ENCODE measurements around the gene GIGYF2. TPM values are rescaled to one million over a fixed set of nuclear protein-coding genes. Genes with fewer than 3 reads are reported as not detected.
"Not testable (repeated sequence)": the region's sequence is repeated elsewhere in the genome, so short reads cannot be mapped to it uniquely, and the experiment has no call there.

Gene GIGYF2
- total RNA-seq, 1 experiment from 2014 or later: 58.0 TPM

DNA sequence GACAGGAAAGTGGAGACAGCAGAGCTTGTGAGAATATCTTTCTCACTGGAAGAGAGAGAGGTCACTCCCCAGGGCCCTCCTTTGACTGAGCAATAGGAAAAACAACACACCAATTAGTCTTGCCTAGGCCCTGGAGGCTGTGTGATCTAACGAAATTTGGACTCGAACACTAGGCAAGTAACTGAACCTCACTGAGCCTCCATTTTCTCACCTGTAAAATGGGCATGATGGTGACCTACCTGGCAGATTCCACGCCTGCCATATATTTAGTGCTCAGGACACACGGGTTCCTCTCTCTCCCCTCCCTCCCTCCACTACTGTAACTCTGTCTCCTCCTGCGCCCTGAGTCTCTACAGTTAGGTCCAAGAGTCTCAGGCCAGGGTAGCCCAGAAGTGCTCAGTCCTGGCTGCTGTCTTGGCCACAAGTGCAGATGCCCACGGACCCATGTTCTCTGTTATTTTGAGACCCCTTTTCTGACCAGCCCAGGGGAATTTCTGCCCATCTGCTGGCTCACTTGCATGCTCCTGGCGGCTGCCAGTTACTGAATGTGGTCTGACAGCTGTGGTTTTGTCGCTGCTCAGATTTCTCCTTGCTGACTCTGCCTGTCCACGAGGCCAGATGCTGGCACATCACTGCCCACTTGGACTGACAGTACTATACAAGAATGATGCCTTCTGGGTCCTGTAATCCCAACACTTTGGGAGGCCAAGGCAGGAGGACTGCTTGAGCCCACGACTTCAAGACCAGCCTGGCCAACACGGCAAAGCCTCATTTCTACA is 9.6 kb upstream of the GIGYF2 start:
- DNase-seq (ENCODE audit: low spot score): no peak

DNA sequence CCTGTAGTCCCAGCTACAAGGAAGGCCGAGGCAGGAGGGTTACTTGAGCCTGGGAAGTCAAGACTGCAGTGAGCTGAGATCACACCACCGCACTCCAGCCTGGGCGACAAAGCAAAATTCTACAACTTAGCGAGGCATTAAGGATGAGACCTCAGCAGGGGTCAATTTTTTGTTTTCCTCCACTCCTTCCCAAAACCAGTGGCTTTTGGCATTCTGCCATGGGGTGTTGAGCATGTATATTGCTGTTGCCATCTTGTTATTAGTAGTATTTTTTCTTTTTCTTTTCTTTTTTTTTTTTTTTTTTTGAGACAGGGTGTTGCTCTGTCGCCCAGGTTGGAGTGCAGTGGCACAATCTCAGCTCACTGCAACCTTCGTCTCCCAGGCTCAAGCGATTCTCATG is 8.9 kb upstream of the GIGYF2 start:
- no peak for DNase-seq (ENCODE audit: low spot score)

DNA sequence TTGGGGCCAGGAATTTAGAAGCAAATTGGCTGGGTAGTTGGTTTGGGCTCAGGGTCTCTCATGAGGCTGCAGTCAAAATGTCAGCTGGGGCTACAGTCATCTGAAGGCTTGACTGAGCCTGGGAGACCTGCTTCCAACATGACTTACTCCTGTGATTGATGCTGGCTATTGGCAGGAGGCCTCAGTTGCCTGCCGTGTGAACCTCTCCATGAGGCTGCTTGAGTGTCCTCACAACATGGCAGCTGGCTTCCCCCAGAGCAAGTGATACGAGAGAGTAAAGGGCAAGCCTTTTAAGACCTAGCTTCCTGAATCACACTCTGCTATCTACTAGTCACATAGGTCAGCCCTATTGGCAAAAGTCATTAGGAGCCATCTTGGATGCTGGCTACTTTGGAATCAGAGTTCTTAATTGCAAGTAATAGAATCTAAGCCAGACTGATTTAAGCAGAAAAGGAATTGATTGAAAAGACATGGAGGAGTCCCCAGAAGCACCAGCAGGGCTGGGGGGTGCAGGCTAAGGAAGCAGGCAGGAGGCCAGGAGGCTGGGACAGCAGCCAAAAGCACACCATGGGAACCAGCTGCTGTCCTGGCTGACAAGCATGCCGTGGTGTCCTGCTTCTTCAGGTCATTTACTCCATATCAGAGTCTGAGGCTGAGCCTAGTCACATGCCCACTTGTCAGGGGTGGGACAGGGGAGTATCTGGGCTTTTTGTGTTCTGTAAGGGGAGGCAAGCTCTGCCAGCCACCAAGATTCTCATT is 7.8 kb upstream of the GIGYF2 start:
- DNase-seq (ENCODE audit: low spot score): peak; percentile 31

DNA sequence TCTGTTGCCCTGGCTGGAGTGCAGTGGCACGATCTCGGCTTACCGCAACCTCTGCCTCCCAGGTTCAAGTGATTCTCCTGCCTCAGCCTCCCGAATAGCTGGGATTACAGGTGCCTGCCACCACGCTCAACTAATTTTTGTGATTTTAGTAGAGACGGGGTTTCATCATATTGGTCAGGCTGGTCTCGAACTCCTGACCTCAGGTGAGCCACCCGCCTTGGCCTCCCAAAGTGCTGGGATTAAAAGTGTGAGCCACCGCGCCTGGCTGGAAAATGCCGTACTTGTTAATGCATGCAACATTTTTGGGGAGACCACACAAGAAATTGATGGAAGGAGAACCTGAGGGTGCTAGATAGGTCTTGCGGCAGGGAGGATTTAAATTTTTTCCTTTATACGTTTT is 6.0 kb upstream of the GIGYF2 start:
- DNase-seq (ENCODE audit: low spot score): not testable (repeated sequence)

DNA sequence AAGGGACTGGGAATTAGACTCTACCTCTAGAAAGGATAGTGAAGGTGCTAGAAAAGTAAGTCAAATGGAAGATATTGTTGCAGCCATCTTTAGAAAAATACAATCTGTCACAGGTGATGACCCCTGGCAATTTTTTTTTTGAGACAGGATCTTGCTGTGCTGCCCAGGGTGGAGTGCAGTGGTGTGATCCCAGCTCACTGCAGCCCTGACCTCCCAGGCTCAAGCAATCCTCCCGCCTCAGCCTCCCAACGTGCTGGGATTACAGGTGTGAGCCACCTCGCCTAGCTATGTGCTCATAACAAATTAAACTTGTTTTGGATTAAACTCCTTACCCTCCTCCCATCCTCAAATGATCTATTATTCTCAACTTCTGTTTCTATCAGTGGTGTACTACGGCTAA is 3.8 kb upstream of the GIGYF2 start:
- DNase-seq (ENCODE audit: low spot score): no peak

DNA sequence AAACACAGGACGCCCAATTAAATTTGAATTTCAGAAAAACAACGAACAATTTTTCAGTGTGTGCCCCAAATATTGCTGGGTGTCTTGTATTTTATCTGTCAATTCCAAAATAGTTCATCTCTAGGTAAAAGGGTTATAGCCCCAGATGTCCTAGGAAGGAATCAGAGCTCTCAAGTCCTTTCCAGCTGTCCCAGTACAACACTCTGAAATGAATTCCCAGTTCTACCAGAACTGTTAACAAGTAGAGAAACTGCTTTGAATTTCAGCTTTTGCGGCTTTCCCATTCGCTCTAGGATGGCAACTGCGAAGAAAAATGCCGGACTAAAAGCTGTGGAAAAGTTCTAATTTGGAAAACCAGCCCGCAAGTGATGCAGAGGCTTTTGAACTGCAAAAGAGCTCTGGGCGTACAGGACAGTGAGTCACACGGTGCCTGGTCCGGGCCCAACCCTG is 497 bp upstream of the GIGYF2 start:
- DNase-seq (ENCODE audit: low spot score): no peak

DNA sequence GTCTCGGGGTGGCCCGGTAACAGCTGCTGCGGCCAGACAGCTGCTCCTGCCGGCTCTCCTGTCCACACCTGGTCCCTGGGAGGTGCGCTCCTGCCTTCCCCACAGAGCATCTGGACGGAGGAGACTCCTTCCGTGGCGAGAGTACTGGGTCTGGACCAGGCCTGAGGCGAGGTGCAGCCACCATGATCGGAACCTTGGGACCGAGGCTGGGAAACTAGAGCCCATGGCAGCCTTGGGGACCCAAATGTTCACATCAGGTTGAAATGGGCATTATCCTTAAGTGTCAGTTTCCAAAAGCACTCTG is 628 bp downstream of the GIGYF2 start:
- no peak for DNase-seq (ENCODE audit: low spot score)

DNA sequence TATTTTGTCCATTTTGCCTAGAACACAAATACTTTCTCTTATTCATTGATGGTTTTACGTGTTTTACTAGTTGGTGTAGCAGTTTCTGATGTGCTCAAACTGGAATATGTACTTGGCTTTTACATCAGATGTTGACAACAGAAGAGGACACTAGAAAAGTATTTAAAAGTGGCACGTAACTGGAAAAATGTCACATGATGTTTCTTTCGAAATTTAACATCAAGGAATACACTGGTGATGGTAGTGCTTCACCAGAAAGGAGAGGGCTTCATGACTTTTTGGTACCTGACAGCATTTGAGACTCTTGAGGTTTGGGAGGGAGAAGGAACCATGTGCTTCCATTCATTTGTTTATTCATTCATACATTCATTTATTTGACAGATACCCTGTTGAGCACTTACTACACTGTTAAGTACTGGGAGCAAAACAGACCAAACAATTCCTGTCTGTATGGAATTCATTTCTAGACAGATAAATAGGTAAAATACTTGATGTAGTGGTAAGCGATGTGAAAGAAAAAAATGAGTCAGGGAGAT is 1.5 kb downstream of the GIGYF2 start:
- DNase-seq (ENCODE audit: low spot score): no peak

DNA sequence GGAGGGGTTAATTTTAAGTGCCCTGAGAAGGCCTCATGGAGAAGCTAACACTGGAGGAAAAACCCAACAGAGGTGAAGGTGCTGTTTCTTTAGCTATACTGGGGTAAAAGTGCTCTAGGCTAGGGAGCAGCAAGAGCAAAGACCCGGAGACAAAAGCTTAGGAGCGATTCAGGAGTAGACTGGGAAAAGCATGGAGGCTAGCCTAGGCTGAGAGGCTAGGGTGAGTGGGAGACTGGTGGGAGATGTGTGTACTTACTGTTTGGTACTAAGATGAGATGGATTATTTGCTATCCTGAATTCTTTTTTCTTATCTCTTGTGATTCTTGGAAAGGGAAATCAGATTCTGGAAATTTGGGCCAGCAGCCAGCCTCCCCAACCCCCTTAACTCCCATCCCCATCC is 2.0 kb downstream of the GIGYF2 start:
- DNase-seq (ENCODE audit: low spot score): no peak

DNA sequence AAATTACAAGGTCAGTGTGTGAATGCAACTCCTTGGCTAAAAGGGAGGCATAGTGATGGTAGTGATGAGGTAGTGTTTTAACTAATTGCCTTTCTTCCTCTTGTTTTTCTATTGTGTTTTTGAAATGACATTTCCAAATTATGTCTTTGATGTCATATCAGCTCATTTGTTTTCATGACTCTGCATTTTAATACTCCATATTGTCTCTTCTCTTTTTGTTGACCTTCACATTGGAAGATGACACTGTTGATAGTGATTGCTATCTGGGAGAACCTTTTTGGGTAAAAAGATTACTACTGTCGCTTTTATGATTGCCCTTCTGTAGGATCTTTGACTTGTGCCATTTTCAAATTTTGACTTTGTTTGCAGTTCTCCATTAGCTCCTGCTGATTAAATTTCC is 3.0 kb downstream of the GIGYF2 start:
- DNase-seq (ENCODE audit: low spot score): no peak

DNA sequence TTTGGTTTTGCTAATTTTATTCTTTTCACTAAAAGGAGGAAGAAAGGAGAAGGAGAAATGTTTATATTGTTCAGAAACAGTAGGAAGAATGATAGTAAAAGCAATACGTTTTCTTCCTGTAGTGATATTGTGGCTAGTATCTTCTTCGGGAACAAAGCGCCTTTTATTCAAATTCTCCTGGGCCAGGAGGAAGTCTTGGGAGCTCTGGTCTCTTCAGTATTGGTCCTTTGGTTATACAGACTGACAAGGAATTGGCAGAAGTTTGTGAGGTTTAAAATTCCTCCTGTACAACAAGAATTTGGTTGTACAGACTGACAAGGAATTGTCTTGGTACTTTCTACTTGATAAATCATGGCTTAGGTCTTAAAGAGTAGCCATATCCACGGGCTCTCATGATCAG is 9.9 kb downstream of the GIGYF2 start:
- DNase-seq (ENCODE audit: low spot score): no peak

DNA sequence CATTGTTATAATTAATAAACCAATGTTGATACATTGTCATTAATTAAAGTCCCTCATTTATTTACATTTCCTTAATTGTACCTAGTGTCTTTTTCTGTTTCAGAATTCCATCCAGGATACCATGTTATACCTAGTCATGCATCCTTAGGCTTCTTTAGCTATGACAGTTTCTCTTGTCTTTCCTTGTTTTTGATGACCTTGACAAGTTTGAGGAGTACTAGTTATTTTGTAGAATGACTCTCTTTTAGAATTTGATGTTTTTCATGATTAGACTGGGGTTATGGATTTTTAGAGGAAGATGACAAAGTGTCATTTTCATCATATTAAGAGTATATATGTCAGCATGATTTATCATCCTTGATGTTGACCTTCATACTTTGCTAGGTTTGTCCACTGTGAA is 16.4 kb downstream of the GIGYF2 start:
- no peak for DNase-seq (ENCODE audit: low spot score)

DNA sequence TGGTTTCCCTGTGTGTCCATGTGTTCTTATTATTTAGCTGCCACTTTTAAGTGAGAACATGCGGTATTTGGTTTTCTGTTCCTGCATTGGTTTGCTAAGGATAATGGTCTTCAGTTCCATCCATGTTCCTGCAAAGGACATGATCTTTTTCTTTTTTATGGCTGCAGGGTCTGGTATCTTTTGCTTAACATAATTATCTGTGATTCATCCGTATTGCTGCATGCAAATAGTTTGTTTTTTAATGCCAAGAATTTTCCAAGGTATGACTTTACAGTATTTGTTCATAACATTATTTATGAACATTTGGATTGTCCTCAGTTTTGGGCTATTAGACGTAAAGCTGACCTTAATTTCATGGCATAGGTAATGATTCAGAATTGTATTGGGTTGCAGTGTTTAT is 17.8 kb downstream of the GIGYF2 start:
- DNase-seq (ENCODE audit: low spot score): no peak

DNA sequence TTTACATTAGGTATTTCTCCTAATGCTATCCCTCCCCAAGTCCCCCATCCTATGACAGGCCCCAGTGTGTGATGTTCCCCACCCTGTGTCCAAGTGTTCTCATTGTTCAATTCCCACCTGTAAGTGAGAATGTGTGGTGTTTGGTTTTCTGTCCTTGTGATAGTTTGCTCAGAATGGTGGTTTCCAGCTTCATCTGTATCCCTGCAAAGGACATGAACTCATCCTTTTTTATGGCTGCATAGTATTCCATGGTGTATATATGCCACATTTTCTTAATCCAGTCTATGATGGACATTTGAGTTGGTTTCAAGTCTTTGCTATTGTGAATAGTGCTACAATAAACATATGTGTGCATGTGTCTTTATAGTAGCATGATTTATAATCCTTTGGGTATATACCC is 22.9 kb downstream of the GIGYF2 start:
- DNase-seq (ENCODE audit: low spot score): not testable (repeated sequence)

DNA sequence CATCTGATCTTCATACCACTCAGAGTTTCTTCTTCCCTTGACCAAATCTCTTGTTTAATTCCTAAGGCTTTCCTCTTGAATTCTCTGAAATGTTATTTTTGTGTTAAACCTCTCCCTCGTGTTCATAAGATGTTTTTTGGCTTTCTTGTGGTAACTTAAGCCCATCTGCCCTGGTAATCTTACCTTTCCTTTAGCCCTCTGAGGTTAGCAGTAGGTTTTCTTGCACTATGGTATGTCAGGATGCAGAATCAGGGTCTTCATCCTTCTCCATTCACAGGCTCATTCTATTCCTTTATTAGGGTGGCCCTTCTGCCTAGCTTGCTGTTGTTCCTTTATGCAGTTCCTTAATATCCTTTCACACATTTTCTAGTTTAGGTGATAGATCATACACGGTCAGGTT is 24.1 kb downstream of the GIGYF2 start:
- no peak for DNase-seq (ENCODE audit: low spot score)

DNA sequence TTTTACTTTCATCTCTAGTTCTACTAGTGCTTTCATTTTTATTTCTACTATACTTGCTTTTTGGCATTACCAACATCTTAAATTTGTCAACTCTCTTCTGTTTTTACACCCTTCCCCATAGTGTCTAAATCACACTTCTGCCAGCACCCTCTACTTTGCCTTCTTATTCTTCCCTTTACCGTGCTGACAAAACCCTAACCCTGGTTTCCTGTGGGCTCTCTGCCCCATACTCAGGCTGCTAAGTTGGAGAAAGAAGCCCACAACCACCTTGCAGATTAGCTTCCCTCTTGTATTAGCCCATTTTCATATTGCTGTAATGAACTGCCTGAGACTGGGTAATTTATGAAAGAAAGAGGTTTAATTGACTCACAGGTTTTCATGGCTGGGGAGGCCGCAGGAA is 24.8 kb downstream of the GIGYF2 start:
- DNase-seq (ENCODE audit: low spot score): no peak

DNA sequence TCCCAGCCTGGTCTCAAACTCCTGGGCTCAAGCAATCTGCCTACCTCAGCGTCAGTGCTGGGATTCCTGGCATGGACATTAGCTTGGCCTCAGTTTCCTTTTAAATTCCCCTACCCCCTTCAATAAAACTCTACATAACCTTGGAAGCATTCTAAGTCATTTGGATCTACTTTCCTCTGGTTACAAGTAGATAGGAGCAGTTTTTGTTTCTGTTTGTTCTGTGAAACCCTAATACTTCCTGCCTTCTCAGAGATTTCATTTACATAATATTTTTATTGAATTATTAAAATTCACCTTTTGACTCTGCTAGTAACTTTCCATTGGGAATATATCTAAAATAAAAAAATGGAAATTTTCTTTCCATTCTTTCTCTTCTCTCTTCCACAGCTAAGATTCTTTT is 25.9 kb downstream of the GIGYF2 start:
- no peak for DNase-seq (ENCODE audit: low spot score)

DNA sequence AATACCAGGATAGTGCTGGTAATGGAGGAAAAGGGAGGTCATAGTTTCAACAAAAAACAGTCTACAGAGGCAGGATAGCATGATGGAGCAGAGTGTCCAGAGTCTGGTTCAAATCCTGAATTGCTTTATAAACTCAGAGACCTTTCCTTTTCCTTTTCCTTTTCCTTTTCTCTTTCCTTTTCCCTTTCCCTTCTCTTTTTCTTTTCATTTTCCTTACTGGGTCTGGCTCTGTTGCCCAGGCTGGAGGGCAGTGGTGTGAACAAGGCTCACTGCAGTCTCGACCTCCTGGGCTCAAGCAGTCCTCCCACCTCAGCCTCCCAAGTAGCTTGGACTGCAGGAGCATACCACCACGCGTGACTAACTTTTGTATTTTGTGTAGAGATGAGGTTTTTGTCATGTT is 31.7 kb downstream of the GIGYF2 start:
- DNase-seq (ENCODE audit: low spot score): no peak

DNA sequence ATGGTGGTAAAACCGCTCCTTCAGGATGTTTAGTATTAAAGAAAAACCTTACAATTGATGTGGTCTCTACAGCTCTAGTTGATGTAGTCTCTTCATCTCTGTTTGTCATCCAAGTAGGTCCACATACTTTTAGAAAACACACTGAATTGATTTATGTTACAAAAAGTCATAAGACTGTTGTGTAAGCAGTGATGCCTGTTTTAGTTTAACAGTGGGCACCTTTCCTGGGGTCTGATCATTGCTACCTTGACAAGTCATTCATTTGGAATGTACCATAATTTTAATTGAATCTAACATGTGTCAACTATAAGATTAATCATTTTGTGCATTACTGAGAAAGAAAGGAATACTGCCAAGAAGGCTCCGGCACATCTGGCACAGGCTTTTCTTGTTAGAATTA is 34.3 kb downstream of the GIGYF2 start:
- peak; percentile 39 for DNase-seq (ENCODE audit: low spot score)

DNA sequence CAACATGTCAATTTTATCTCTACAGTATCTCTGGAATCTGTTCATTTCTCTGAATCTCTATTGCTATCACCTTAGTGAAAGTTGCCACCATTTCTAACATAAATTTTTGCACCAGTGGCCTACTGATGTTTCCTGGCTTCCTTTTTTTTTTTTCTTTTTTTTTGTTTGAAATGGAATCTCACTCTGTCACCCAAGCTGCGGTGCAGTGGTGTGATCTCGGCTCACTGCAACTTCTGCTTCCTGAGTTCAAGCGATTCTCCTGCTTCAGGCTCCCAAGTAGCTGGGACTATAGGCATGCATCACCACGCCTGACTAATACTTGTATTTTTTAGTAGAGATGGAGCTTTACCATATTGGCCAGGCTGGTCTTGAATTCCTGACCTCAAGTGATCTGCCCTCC is 44.2 kb downstream of the GIGYF2 start:
- DNase-seq (ENCODE audit: low spot score): no peak

DNA sequence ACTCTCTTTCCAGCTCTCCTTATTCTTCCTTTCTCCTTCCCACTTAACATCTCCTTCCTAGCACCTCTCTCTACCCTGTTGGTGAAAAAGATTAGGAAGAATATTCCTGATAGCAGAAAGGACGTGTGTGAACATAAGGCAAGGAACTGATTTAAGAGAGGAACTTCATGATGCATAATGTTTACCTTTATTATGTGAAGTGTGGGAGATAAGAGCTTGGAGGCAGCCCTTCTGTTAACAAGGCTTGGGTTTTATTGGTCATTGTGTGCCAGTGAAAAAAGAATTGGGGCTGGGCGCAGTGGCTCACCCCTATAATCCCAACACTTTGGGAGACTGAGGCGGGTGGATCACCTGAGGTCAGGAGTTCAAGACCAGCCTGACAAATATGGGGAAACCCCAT is 44.8 kb downstream of the GIGYF2 start:
- DNase-seq (ENCODE audit: low spot score): no peak

DNA sequence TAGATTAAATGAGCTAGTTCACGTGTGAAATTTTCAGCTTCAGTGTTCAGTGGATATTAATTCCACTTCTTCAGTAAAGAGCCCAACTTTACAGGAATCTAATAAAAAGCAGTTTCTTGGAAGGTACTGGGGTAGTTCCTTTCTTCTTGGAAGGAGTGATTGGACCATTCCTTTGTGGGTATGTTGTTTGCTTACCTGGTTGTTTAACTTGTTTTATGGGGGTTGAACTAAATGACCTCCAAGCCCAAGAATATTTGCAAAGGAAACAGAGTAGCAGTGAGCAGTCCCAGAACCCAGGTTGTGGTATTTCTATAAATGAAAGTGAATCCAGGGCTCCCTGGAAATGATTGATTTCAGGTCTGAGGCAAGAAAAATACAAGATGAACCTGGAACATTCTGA is 47.8 kb downstream of the GIGYF2 start:
- no peak for DNase-seq (ENCODE audit: low spot score)

DNA sequence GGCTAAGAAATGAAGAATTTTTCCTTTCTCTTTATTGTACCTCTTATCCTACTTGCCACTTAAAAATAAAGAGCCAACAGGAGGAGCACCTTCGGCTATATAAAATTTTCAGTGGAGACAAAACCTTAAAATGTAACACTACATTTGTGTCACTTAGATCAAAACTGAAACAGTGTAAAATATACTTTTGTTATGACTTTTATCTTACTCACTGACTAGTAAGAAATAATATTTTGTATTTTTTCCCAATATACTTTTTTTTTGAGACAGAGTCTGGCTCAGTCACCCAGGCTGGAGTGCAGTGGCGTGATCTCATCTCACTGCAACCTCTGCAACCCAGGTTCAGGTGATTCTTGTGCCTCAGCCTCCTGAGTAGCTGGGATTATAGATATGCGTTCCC is 50.9 kb downstream of the GIGYF2 start:
- no peak for DNase-seq (ENCODE audit: low spot score)

All from A172 (cell line).